GM19397 (cell line): ENCODE results near the gene PCBP1.
"Not testable (repeated sequence)": the region's sequence is repeated elsewhere in the genome, so short reads cannot be mapped to it uniquely, and the experiment has no call there.

Experiments
- ATAC-seq: cut with Tn5 transposase; IDR thresholded peaks from one replicate; pipeline ENCODE4 v1.9.1; 2021; ENCODE audit warnings: mild to moderate bottlenecking, moderate library complexity; ENCODE audit not compliant: unreplicated experiment

Gene PCBP1

DNA sequence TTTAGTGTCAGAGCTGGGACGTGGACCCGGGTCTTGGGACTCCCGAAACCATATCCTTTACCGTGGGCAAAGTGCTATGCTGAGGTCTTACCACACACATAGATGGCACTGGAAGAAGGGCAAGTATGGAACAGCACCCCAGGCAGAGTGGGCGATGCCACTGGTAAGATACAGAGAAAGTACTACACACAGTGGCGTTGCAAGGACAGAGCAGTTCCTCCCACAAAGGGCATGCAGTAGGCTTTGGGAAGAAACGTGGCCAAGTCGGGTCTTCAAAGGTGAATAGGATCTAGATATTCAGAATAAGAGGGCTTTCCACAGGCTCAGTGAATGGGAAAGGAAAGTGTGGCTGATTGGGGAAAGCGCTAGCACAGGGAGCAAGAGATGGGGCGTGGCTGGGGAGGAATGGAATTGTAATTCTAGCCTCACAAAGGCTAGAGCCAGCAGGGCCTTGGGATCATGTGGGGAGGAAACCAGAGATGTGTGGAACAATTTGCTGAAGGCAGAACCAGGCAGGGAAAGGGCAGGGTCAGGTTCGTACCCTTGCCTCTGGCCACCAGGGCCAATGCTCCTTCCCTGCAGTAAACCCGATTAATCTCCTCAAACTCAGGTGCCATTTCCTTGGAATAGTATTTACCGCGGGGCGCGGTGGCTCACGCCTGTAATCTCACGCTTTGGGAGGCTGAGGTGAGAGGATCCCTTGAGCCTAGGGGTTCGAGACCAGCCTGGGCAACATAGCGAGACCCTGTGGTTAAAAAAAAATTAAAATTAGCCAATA is 36.0 kb downstream of the PCBP1 start:
- no peak for ATAC-seq

- ATAC-seq = no peak
Observed at GRCh38 chr2:70123829-70124116, 36.5 kb downstream of the PCBP1 start.

DNA sequence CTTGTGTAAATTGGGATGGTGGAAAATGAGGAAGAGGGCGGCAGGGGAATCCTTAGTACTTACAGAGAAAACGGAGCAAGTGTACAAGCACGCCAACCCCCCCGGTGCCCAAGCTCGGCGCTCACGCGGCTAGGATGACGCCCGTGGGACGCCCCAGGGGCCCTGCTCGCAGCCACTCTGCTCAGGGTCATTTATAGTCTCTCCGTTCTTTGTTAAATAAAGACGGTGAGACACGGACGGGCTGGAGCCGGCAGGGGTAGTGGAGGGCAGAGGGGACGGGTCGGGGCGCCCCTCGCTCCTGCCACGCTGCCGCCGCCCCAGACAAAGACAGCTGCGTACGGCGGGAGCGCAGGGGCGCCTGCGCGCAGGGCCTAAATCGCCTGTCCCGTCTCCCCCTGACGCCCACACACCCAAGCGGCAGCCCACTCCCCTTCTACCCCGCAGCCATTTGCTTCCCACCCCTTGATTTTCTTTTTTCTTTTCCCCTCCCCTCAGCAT is 37.8 kb downstream of the PCBP1 start:
- ATAC-seq = no peak

GRCh38 chr2:70125498-70125898 is 38.2 kb downstream of the PCBP1 start:
- no peak for ATAC-seq

DNA sequence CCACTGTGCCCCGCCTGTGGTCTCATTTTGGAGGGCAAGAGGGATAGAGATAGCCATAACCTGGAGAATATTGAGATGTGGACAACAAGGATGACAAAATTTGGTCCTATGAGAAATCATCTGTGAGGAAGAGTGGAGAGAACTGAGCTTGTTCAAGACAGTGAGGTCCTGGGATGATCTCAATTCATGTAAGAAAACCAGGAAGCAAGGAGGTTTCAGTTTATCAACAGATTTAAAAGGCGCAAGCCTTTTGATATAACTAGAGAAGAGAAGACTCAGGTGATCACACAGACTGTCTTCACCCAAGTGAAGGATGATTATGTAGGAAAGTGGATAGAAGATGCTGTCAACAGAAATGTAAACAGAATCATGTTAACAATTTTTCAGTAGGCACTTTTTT is 39.1 kb downstream of the PCBP1 start:
- ATAC-seq = no peak

DNA sequence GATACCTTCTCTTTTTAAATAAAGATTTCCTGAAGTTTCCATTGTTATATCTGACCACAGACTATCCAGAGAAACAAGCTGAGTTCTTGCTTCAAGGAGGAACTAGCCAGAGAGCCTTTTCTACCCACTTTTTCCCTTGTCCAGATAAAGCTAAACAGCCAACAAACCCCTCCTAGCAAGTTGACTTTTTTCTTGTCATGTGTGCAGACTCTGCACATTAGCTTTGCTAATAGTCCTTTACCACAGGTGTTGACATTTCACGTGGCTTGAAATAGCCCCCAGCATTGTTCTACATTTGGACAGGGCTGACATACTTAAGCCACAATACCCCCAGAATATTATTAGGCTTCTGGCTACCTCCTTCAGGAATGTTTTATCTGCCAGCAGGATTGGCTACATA is 40.7 kb downstream of the PCBP1 start:
- ATAC-seq = no peak

GRCh38 chr2:70131344-70132143 is 44.3 kb downstream of the PCBP1 start:
- ATAC-seq = not testable (repeated sequence)

GRCh38 chr2:70132244-70133126 is 45.2 kb downstream of the PCBP1 start:
- peak; percentile 32 for ATAC-seq

- ATAC-seq = no peak
Observed at GRCh38 chr2:70133127-70133452, 45.8 kb downstream of the PCBP1 start.

GRCh38 chr2:70133491-70134322 is 46.4 kb downstream of the PCBP1 start:
- ATAC-seq = no peak

DNA sequence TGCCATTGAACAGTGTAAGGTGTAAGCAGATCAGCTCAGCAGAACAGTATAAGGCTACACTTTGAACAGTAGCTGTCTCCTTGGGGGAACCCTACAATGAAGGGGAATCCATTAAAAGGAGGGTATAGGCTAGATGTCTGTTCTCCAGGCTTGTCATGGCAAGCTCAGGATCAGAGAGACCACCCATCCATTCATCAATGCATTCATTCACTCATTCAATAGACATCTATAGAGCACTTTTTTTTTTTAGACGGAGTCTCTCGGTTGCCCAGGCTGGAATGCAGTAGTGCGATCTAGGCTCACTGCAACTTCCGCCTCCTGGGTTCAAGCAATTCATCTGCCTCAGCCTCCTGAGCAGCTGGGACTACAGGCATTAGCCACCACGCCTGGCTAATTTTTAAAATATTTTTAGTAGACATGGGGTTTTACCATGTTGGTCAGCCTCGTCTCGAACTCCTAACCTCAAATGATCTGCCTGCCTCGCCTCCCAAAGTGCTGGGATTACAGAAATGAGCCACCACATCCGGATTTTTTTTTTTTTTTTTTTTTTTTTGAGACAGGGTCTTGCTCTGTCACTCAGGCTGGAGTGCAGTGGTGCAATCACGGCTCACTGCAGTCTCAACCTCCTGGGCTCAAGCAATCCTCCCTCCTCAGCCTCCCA is 47.2 kb downstream of the PCBP1 start:
- ATAC-seq = not testable (repeated sequence)
